Tibial nerve (tissue), 4 donors: ENCODE data around the gene ASCC1. TPM values are rescaled to one million over a fixed set of nuclear protein-coding genes. Genes with fewer than 3 reads are reported as not detected.
"Not testable (repeated sequence)": the region's sequence is repeated elsewhere in the genome, so short reads cannot be mapped to it uniquely, and the experiment has no call there.

Source experiments
- DNase-seq, 2 donors: peaks; one replicate each; pipeline ENCODE4 v3.0.0-alpha.2; 2019; ENCODE audit warnings: low spot score in 2 of 2
- H3K27ac ChIP-seq, 4 donors: fragments of 200-600 bp; sonication (generic) in 3 of 4; one replicate each; pipeline ENCODE4 v1.5.1; 2017 to 2019; ENCODE audit warnings: mild to moderate bottlenecking in 1 of 4
- H3K27me3 ChIP-seq, 2 donors: fragments of 200-600 bp; sonication (generic) in 1 of 2; one replicate each; pipeline versions ENCODE4 v1.5.1 to v1.6.0; 2017 to 2019
- H3K36me3 ChIP-seq, 3 donors: fragments of 200-600 bp; sonication (generic); one replicate each; pipeline ENCODE4 v1.5.1; 2018 to 2019
- H3K4me1 ChIP-seq, 4 donors: fragments of 200-600 bp; sonication (generic) in 3 of 4; one replicate each; pipeline ENCODE4 v1.5.1; 2017 to 2019
- H3K4me3 ChIP-seq, 4 donors: fragments of 200-600 bp; sonication (generic) in 3 of 4; one replicate each; pipeline ENCODE4 v1.5.1; 2017 to 2019; ENCODE audit warnings: mild to moderate bottlenecking in 1 of 4, moderate library complexity in 1 of 4
- H3K9me3 ChIP-seq, 4 donors: fragments of 200-600 bp; sonication (generic) in 3 of 4; one replicate each; pipeline ENCODE4 v1.5.1; 2017 to 2019
- CTCF ChIP-seq, 5 experiments: fragments of 200-600 bp in 3 of 5; fragments of 450-650 bp in 2 of 5; sonication (generic) in 3 of 5; IDR thresholded peaks; one replicate each; pipeline ENCODE4 v1.5.1; 2016 to 2019; ENCODE audit warnings: antibody characterized with exemption in 5 of 5, mild to moderate bottlenecking in 3 of 5, moderate library complexity in 2 of 5
- EP300 ChIP-seq, 2 donors: sonication (generic); formaldehyde crosslinking; IDR thresholded peaks; one replicate each; pipeline ENCODE4 v1.6.1; 2017; ENCODE audit warnings: antibody characterized with exemption in 2 of 2, mild to moderate bottlenecking in 1 of 2
- POLR2A ChIP-seq, 2 donors: fragments of 450-650 bp; IDR thresholded peaks; one replicate each; pipeline ENCODE4 v1.6.1; 2017; ENCODE audit warnings: antibody characterized with exemption in 2 of 2, mild to moderate bottlenecking in 2 of 2, moderate library complexity in 2 of 2
- WGBS, 2 donors: methylation state at CpG; one replicate each; pipeline ENCODE4 v1.1.5; 2018; 5-methylcytosine and 5-hydroxymethylcytosine counted together
- total RNA-seq, 4 donors: library from RNA; depleted of rRNA; stranded (reverse); fragments of >200 nt; gene quantifications; one replicate each; pipeline ENCODE4 v1.1.0, GENCODE V29; 2016

ASCC1 gene
- total RNA-seq, 4 donors from 2014 or later = 34.2 to 85.7 (median 54.2) TPM

GRCh38 chr10:72218726-72219125 is 2.6 kb upstream of the ASCC1 start:
- Histone ChIP-seq H3K9me3 (no peaks in the 10 kb centered on the region), H3K36me3 (peaks cover 0 to 19% (median 0%) of the 10 kb centered on the region in 3 donors), H3K27me3 (no peaks in the 10 kb centered on the region), H3K4me1 (peaks cover 0 to 72% (median 44%) of the 10 kb centered on the region in 4 donors), H3K27ac (peak overlapping the region; percentile 32 to 98 (median 96)), H3K4me3 (peak overlapping the region in 1 of 4 donors; percentile 10)
- WGBS, 2 donors = 23 to 26% methylated on average over 2 of the region's 2 CpGs
- no peak for DNase-seq
- no peak for TF ChIP-seq EP300 (IDR thresholded peaks at IDR 0.05)
- TF ChIP-seq CTCF (IDR thresholded peaks at IDR 0.05) = no peak
- no peak for TF ChIP-seq POLR2A (IDR thresholded peaks at IDR 0.05)

- Histone ChIP-seq H3K36me3 (peaks cover 0 to 19% (median 0%) of the 10 kb centered on the region in 3 donors), H3K27ac (peak overlapping the region; percentile 32 to 98 (median 96))
- WGBS, 2 donors = 14 to 29% methylated on average over 1 of the region's 1 CpG
These were observed 2.2 kb upstream of the ASCC1 start for GRCh38 chr10:72218325-72218724.

GRCh38 chr10:72211832-72212231 is 4.2 kb downstream of the ASCC1 start:
- not testable (repeated sequence) for H3K9me3 ChIP-seq, H3K27ac ChIP-seq, H3K27me3 ChIP-seq, H3K4me3 ChIP-seq, DNase-seq
- H3K4me1 ChIP-seq = peaks cover 0 to 32% (median 11%) of the 10 kb centered on the region in 4 donors
- 93 to 98% methylated on average over 2 of the region's 2 CpGs for WGBS, 2 donors
- H3K36me3 ChIP-seq = peaks cover 0 to 54% (median 4%) of the 10 kb centered on the region in 3 donors

More at GRCh38 chr10:72218325-72218724, 2.2 kb upstream of the ASCC1 start:
- no peaks in the 10 kb centered on the region for H3K27me3 ChIP-seq
- H3K4me3 ChIP-seq = peak overlapping the region in 1 of 4 donors; percentile 10
- no peak for TF ChIP-seq CTCF (IDR thresholded peaks at IDR 0.05)
- TF ChIP-seq EP300 (IDR thresholded peaks at IDR 0.05) = no peak
- no peak for TF ChIP-seq POLR2A (IDR thresholded peaks at IDR 0.05)
- peaks cover 0 to 72% (median 42%) of the 10 kb centered on the region in 4 donors for H3K4me1 ChIP-seq
- no peaks in the 10 kb centered on the region for H3K9me3 ChIP-seq
- no peak for DNase-seq

- not testable (repeated sequence) for H3K4me3 ChIP-seq, H3K27ac ChIP-seq, H3K27me3 ChIP-seq, H3K9me3 ChIP-seq, DNase-seq
- Histone ChIP-seq H3K36me3 (peaks cover 0 to 58% (median 4%) of the 10 kb centered on the region in 3 donors), H3K4me1 (peaks cover 0 to 30% (median 10%) of the 10 kb centered on the region in 4 donors)
- WGBS, 2 donors = 87 to 91% methylated on average over 11 of the region's 11 CpGs
These were observed 4.7 kb downstream of the ASCC1 start for GRCh38 chr10:72211381-72211780.

- H3K9me3 ChIP-seq, DNase-seq, H3K4me3 ChIP-seq, H3K27ac ChIP-seq, H3K27me3 ChIP-seq: not testable (repeated sequence)
- Histone ChIP-seq H3K36me3 (peaks cover 0 to 86% (median 4%) of the 10 kb centered on the region in 3 donors), H3K4me1 (peaks cover 0 to 13% (median 0%) of the 10 kb centered on the region in 4 donors)
- WGBS, 2 donors = 74 to 78% methylated on average over 2 of the region's 2 CpGs
These were observed 7.5 kb downstream of the ASCC1 start for GRCh38 chr10:72208526-72208925.

- no peak for TF ChIP-seq CTCF (IDR thresholded peaks at IDR 0.05)
- no peak for TF ChIP-seq EP300 (IDR thresholded peaks at IDR 0.05)
- TF ChIP-seq POLR2A (IDR thresholded peaks at IDR 0.05) = no peak
- WGBS, 2 donors = 88% methylated on average over 7 of the region's 7 CpGs
- peaks cover 0 to 99% (median 4%) of the 10 kb centered on the region in 3 donors for H3K36me3 ChIP-seq
These were observed 9.4 kb downstream of the ASCC1 start for GRCh38 chr10:72206511-72207229.

More at GRCh38 chr10:72206511-72207229, 9.4 kb downstream of the ASCC1 start:
- Histone ChIP-seq H3K27me3 (no peaks in the 10 kb centered on the region), H3K27ac (no peak overlapping the region), H3K4me3 (no peak overlapping the region), H3K4me1 (no peaks in the 10 kb centered on the region), H3K9me3 (no peaks in the 10 kb centered on the region)
- DNase-seq = no peak
